C4-2B (cell line): ENCODE measurements around the gene SESN3.

ENCODE experiments used
- ZFX ChIP-seq: fragments of 450-650 bp; IDR thresholded peaks from 2 replicates; pipeline ENCODE4 v1.6.1; 2017
- TF ChIP-seq, protein P1 (sequence below): fragments of 450-650 bp; conservative IDR thresholded peaks from 2 replicates; pipeline ENCODE4 v1.5.1; 2017; ENCODE audit warnings: mild to moderate bottlenecking

DNA sequence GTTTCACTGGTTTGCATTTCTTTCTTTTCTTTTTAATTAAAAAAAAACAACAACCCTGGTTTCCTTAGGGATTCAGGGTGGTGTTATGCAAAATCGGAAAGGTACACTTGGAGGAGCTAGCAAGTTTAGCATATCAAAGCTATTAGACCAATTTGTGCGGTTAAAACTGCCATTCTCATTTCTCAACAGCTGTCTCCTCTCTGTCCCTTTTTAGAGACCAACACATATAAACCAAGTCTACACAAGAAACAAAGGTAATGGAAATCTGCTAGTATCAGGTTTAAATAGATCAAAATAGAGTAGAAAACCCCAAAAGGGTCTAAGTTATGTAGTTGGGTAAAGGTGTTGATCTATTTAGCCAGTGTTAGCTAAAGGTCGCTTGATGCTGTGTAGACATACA, 1.7 kb upstream of the SESN3 start:
- TF ChIP-seq, protein P1, sequence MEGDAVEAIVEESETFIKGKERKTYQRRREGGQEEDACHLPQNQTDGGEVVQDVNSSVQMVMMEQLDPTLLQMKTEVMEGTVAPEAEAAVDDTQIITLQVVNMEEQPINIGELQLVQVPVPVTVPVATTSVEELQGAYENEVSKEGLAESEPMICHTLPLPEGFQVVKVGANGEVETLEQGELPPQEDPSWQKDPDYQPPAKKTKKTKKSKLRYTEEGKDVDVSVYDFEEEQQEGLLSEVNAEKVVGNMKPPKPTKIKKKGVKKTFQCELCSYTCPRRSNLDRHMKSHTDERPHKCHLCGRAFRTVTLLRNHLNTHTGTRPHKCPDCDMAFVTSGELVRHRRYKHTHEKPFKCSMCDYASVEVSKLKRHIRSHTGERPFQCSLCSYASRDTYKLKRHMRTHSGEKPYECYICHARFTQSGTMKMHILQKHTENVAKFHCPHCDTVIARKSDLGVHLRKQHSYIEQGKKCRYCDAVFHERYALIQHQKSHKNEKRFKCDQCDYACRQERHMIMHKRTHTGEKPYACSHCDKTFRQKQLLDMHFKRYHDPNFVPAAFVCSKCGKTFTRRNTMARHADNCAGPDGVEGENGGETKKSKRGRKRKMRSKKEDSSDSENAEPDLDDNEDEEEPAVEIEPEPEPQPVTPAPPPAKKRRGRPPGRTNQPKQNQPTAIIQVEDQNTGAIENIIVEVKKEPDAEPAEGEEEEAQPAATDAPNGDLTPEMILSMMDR, result no peak
- no peak for TF ChIP-seq ZFX
